Glomerular visceral epithelial cell (primary cell): ENCODE results near the gene ATF6.
"Not testable (repeated sequence)": the region's sequence is repeated elsewhere in the genome, so short reads cannot be mapped to it uniquely, and the experiment has no call there.

ENCODE experiments used
- DNase-seq: peaks from one replicate; pipeline ENCODE4 v3.0.0-alpha.2; 2016; ENCODE audit errors: extremely low spot score

The ATF6 gene, protein sequence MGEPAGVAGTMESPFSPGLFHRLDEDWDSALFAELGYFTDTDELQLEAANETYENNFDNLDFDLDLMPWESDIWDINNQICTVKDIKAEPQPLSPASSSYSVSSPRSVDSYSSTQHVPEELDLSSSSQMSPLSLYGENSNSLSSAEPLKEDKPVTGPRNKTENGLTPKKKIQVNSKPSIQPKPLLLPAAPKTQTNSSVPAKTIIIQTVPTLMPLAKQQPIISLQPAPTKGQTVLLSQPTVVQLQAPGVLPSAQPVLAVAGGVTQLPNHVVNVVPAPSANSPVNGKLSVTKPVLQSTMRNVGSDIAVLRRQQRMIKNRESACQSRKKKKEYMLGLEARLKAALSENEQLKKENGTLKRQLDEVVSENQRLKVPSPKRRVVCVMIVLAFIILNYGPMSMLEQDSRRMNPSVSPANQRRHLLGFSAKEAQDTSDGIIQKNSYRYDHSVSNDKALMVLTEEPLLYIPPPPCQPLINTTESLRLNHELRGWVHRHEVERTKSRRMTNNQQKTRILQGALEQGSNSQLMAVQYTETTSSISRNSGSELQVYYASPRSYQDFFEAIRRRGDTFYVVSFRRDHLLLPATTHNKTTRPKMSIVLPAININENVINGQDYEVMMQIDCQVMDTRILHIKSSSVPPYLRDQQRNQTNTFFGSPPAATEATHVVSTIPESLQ

DNA sequence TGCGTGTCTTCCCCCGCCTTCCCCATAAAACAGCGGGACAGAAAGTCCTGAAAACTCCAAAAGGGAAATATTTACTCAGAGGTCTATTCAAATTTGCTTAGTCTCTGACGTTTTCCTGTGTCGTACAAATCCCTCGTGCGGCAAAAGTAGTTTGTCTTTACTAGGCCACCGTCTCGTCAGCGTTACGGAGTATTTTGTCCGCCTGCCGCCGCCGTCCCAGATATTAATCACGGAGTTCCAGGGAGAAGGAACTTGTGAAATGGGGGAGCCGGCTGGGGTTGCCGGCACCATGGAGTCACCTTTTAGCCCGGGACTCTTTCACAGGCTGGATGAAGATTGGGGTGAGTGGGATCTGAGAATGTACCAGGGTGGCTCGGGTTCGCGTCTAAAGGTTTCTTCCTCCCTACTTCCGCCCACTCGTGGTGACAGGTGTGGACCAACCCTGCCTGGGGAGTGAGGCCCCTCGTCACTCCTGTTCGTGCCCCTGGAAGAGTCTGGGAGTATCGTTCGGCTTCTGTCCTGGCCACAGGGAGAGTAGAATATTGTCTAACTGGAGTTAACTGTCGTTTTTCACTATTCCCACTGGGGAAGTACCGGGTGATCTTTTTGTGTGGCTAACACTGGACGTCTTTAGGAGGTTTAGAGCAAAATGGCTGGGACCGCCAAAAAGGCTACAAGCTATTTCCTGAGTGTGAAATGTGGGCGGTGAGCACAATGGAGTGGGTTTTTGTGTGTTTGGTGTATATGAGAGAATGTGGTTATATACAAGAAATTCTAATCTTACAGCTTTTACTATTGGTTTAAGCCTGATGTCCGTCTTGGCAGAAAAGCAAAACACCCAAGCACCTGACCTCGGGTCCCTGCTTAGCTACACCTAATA, at the start of gene ATF6:
Gene ATF6 (plus strand): TSS at position 219 of the 880 bp plus-strand sequence. CDS start 41 bp downstream, at position 260.
- DNase-seq: peak; percentile 85

DNA sequence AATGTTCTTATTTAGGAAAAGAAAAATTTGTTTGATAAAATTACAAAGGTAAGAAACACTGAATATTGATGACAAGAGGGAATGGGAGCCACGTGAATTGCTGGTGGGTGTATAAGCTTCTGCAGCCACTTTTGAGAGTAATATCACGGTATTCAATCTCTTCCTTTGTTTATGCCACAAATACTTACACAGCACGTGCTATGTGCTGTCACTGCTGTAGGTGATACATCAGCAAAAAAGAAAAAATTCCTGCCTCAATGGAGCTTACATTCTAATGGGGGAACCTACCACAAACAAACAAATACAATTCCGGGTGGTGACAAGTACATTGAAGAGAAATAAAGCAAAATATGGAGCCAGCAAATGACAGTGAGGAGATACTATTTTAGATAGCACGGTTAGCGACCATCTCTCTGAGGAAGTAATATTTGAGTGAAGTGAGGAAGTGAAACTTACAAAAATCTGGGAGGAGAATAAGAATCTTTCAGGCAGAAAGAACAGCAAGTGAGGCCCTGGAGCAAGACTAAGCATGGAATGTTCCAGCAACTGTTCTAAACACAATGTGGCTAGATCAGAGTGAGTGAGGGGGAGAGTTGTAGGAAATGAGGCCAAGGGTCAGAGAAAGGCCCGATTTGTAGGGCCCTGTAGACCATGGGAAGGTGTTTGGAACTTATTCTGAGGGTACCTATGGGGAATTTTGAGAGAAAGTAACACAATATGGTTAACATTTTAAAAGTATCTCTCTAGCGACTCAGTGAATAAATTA, 47.4 kb upstream of the ATF6 start:
- no peak for DNase-seq

DNA sequence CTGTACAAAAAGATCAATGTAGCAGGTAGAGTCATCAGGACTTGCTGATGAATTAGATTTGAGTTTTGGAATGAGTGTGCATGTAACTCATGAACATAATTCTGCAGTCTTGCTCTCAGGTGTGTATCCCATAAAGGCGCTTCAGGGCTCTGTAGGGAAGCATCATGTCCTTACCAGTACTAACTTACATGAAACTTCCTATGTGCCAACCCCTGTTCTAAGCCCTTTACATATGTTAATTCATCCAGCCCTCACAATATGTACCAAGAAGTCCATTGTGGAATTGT, 46.9 kb upstream of the ATF6 start:
- no peak for DNase-seq

DNA sequence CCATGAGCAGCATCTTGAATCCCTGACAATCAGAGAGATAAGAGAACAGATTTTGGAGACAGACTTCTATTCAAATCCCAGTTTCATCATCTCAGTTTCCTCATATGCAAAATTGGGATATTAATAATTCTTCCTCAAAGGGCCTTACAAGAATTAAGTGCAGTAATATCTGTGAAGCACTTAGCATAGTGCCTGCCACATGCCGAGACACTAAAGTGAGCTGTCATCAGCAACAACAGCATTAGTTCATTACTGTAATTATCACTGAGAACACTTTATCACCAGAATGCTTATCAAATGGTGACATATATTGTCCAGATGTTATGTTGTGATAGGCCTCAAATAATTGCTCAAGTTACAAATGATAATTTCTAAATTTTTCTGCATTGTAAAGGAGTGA, 45.7 kb upstream of the ATF6 start:
- DNase-seq: no peak

DNA sequence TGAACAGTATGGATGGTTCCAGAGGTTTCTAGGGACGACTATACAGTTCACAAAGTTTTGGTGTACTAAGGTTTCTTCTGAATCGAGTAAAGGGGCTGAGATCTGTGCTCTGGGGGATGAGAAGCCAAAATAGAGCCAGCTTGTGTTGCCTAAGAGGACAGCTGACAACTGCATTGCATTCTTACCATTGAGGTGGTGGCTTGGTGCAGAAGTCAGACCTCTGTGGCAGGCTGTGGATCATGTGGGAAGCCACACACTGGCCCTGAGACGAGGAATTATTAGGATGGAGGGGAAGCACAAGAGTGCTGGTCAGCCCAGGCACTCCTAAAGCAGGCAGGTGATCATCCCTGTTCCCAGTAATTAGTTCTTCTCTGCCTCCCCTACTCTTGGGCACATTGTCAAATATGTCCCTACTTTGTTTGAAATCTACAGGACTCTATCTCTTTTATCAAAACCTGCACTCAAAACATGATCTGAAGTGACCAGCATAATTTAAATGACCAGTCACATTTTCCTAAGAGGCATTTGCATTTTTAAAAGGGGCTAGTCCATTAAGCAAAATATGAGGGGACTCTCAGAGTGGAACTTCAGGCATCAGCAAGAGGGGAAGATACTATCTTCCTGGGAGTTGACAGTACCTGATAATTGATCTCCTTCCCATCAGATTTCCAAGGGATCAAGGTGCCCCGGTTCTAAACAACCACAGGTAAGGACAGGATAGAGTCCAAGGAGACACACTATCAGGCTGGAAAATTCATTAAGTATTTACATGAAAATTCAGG, 45.0 kb upstream of the ATF6 start, which contains the start of gene FCRLB:
Gene FCRLB (plus strand): TSS at position 589 of the 782 bp plus-strand sequence. CDS start 1,129 bp downstream, outside the sequence.
- DNase-seq: no peak

DNA sequence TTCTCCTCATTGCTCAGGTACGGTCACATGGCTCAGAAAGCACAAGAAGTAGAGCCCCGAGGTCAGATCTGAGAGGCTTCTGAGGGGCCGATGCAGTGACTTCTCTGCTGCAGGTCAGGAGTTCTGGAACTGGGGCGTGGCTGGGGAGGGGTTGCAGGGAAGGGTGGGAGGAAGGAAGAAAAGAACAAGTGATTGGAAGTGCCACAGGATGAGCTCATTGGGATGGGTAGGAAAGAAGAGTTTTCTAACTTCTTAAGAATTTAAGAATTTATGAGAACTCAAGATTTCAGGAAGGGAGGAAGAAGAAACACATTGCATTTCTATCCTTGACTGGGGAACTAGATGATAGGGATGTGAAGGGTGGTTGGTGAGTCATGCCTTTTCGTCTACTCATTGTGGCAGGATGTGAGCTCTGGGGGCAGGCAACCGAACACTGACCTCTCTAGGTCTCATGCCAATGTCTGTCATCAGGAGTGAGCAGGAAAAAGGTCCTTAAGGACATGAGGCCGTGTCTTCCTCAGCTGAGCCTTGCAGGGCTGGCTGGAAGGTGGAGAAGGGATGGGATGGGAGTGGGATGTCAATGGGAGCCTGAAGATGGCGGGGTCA, 44.3 kb upstream of the ATF6 start:
- DNase-seq: peak; percentile 78

DNA sequence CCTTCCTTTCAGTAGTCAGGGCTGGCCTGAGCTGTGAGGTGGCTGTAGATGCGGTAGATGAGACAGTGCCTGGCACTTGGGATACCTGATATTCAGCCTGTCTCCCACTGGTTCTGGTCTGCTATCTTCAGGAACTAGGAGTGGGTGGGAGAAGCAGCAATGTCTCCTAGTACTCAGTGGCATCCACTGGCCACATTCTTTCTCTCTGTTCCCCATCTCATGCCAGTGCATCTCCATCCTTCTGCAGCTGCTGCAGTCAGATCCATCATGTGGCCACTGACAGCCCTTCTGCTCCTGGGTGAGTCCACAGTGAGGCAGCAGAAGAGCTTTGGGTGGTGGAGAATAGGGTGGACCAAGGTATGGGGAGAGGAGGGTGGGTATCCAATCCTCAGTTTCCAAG, 43.7 kb upstream of the ATF6 start:
- no peak for DNase-seq

DNA sequence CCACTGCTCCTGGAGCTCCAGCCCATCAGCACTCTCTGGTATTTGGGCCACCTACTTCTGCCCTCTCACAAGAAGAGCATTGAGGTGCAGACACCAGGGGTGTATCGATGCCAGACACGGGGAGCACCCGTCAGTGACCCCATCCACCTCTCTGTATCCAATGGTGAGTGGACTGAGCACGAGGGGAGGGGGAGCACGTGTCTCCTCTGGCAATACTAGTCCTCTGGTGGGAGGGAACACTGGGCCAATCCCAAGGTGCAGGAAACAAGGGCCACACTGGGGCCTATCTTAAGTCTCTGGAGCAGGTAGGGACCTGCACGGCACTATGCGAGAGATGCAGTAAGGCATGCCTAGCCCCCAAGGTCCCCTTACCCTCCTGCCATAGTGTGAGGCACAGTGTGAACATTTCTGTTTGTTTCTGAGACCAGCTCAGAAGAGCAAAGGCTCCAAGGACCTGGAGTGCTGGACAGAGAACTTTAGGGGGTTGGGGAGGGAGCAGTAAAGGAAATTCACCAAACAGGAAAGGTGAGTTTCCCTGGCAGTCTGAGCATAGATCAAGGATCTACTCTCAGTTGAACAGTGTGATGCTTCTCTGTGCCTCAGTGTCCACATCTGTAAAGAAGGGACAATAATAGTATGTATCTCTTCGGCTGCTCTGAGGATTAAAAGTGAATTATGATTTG, 42.5 kb upstream of the ATF6 start:
- DNase-seq: no peak

DNA sequence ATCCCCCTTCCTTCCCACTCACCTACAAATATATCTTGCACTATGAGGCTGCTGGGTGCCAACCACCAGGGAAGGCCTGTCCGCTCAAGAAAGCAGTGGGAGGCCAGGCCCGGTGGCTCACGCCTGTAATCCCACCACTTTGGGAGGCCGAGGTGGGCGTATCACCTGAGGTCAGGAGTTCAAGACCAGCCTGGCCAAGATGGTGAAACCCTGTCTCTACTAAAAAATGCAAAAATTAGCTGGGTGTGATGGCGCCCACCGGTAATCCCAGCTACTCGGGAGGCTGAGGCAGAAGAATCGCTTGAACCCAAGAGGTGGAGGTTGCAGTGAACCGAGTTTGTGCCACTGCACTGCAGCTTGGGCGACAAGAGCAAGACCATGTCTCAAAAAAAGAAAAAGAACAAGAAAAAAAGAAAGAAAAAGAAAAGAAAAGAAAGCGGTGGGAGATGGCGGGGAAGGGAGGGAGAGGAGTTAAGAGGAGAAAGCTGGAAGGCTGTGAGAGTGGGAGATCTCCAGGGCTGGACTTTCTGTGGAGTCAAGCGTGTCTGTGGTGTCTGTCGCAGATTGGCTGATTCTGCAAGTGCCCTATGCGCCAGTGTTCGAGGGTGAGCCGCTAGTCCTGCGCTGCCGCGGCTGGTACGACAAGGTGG, 40.7 kb upstream of the ATF6 start:
- DNase-seq: not testable (repeated sequence)

DNA sequence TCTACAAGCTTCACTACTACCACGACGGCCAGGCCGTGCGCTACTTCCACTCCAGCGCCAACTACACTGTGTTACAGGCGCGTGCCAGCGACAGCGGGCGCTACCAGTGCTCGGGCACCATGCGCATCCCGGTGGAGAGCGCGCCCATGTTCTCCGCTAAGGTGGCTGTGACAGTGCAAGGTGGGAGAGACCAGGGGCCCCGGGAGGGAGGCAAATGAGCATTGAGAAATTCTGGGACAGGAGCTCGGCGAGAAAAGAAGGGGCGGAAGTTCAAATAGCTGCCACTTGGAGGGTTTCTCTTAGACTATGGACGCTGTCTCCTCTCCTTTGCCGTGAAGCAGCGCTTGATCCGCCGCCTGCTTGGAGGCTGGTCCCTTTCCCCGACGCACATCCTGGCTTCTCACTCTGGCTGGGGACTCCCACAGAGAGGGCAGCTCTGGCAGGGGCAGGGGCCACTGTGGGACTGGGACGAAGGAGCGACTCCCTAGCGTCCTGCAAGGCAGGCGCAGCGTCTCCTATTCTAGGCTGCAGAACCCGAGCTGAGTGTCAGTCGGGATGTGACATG, 40.1 kb upstream of the ATF6 start:
- DNase-seq: peak; percentile 41

DNA sequence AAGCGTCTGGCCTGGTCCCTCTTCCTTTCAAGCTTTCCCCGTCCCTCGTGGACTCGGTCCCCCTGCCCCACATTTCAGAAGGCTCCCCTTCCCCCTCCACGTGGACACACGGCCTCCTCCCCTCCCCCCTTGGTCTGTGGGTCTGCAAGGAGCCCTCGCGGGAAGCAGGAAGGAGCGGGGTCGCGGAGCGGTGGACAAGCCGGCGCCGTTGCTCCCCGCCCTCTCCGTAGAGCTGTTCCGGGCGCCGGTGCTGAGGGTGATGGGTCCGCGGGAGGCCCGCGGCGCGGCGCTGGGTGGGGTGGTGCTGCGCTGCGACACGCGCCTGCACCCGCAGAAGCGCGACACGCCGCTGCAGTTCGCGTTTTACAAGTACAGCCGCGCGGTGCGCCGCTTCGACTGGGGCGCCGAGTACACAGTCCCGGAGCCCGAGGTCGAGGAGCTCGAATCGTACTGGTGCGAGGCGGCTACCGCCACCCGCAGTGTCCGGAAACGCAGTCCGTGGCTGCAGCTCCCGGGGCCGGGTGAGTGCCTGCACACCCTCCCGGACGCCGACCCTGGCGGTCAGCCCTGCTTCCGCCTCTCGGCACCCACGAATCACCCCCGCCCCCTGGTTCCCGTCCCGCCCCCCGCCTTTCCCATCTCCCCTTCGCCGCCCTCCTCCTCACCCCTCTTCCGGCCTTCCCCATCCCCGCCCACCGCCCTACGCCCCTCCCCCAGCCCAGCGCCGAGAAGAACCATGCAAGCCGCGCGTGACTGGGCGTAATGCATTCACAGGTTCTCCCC, 39.5 kb upstream of the ATF6 start:
- DNase-seq: peak; percentile 86

DNA sequence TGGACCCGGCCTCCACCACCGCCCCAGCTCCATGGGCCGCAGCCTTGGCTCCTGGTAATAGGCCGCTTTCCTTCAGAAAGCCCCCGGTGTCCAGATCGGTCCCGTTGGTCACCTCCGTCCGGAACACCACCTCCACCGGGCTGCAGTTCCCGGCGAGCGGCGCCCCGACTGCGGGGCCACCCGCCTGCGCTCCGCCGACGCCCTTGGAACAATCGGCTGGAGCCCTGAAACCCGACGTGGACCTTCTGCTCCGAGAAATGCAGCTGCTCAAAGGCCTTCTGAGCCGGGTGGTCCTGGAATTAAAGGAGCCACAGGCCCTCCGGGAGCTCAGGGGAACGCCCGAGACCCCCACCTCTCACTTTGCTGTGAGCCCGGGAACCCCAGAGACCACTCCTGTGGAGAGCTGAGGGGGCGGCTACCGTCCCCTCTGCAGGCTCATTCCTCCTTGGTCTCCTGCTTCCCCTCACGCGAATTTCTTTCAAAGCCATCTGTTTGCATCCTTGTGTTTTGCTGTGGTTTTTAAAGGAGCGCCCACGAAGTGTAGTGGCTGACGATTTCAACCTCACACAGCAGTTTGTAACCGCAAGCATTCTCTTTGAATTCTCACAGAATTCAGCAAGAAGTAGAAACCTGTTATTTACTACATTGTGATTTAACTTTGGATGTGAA, 38.7 kb upstream of the ATF6 start:
- DNase-seq: peak; percentile 69

DNA sequence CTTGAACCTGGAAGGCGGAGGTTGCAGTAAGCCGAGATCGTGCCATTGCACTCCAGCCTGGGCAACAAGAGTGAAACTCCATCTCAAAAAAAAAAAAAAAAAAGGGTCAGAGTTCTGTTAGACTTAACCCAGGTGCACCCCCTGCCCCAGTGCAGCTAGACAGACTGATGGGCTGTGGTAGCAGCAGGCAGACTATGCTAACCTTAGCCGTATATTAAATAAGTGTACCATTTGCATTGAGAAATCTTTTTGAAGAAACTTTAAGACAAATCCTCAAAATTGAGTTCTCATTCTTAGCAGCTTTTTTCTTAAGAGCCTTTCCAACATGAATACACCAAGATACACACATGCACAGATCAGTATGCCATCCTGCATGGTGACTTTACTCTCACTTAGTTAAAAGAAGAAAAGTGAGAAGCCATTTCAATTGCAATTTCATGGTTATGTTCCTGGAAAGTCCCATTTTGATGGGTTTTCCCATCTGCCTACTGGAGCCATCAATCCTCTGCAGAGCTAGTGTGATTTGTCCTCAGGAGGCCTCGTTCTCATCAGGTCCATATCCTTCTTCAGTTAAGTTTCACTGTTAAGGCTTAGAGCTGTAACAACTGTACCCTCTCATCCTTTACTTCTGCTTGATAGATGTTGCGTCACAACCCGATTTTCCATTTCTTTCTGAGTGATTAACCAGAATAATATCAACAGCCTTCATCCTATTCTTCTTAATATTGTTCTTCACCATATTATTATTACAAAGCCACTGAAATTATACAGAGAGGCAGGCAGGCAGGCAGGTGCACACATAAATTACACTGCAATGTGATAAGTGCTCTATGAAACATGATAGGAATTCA, 37.5 kb upstream of the ATF6 start:
- DNase-seq: no peak

DNA sequence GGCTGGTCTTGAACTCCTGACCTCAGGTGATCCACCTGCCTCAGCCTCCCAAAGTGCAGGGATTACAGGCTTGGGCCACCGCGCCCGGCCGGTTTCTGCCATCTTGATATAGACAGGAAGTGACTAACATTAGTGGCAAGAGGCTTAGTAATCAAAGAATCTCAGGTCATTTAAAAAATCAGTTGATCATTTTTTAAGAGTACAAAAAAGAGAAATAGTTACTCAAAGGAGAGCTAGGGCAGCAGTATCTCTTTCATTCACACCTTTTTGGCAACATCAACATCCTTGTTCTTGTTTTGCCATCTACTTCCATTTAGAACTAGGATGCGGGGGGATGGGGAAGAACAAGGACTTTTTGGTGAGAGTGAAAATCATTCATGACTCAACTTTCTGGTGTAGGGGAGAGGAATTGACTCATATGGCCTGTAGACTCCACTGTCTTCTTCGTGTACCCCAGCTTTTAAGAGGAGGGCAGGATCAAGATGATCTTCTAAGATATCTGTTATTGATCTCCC, 36.0 kb upstream of the ATF6 start:
- peak; percentile 17 for DNase-seq

DNA sequence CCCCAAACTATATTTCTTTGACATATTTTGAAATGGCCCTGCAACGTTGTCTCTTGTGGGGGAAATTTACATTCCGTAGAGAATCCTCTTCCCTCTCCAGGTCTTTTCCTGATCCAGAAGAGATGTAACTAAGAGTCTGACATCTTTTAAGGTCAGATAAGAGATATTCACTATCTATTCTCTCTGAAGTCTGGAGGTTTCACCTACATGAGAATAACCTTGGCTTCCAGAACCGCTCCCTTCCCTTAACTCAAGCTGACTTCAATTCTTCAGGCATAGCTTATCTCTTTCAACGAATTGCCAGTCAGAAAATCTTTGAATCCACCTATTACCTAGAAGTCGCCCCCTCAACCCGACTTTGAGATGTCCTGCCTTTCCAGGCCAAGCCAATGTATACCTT, 34.9 kb upstream of the ATF6 start:
- no peak for DNase-seq

DNA sequence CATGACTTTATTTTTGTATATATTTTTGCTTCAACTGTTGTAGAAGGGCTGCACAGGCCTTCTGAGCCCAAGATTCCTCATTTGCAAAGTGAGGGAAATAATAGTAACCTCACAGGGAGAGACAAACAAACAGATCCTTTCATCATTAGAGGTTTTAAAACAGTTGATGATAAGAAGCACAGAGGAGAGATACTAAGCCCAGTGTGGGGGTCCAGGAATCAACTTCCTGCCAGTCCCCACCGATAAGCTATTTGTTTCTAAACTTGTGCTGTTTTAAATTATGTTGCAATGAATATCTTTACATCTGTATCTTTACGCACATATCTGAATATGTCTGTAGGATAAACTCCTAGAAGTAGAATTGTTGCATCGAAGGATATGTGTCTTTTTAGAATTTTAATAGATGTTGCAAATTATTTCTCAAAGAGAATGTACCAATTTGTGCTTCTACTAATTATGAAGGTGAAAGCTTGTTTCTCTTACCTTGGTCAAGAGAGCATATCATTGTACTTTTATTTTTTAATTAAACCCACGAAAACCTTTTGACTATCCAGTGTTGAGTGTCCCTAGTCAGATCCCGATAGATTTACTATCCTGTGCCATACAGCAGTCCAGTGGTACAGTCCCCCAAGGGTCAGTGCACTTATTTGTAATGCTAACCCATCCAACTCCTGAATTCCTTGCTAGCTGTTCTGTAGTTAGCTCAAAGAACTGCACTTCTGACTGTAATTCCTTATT, 34.0 kb upstream of the ATF6 start:
- DNase-seq: no peak
